Stomach (tissue), 4 donors: ENCODE measurements around the gene HP.

ENCODE experiments used
- EP300 ChIP-seq: sonication (generic); formaldehyde crosslinking; IDR thresholded peaks from one replicate; pipeline ENCODE4 v1.6.1; 2017; ENCODE audit warnings: antibody characterized with exemption
- POLR2A ChIP-seq, 4 donors: fragments of 450-650 bp; IDR thresholded peaks; one replicate each; pipeline ENCODE4 v1.6.1; 2016; ENCODE audit warnings: antibody characterized with exemption in 4 of 4, control low read depth in 2 of 4, mild to moderate bottlenecking in 1 of 4, moderate library complexity in 1 of 4
- TF ChIP-seq, protein P1 (sequence below), 7 experiments: fragments of 450-650 bp in 4 of 7; fragments of 200-600 bp in 3 of 7; sonication (generic) in 3 of 7; IDR thresholded peaks; one replicate each; pipeline ENCODE4 v1.5.1; 2016 to 2019; ENCODE audit warnings: antibody characterized with exemption in 7 of 7, control low read depth in 2 of 7, mild to moderate bottlenecking in 1 of 7

DNA sequence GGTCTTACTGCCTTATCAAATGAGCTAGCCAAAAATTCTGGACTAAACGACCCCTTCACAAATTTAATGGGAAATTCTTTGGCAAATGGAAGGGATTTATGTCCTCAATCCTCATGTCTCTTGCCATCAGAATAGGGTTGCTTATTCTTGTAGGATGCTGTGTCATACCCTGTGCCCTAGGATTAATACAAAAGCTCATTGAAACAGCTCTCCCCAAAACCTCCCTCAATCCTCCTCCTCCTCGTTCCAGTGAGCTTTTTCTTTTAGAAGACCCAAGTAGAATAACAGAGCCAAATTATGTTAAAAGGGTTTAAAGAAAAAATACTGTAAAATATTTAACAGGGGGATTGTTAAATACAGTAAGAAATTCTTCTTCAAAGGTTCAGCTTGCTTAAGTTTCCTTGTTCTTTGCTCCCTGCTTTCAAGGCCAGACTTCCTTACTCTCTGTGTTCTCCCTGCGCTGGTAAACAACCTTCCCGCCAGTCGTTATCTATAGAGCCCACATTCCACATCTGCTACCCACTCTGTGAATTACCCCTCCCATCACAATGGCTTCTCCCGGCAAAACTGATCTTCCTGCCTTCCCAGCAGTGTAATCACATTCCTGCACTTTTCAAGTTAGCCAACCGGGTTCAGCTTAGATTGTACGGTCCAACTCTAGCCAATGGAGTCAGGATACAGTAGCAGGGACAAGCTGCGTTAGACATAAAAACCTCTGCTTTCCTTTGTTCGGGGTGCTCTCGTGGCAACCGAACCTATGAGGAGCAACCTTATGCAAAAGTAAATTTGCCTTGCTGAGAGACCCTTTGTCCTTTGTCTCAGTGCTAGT is 18.4 kb downstream of the HP start:
- TF ChIP-seq POLR2A (IDR thresholded peaks at IDR 0.05) (no peak), EP300 (no peak)
- TF ChIP-seq, protein P1, sequence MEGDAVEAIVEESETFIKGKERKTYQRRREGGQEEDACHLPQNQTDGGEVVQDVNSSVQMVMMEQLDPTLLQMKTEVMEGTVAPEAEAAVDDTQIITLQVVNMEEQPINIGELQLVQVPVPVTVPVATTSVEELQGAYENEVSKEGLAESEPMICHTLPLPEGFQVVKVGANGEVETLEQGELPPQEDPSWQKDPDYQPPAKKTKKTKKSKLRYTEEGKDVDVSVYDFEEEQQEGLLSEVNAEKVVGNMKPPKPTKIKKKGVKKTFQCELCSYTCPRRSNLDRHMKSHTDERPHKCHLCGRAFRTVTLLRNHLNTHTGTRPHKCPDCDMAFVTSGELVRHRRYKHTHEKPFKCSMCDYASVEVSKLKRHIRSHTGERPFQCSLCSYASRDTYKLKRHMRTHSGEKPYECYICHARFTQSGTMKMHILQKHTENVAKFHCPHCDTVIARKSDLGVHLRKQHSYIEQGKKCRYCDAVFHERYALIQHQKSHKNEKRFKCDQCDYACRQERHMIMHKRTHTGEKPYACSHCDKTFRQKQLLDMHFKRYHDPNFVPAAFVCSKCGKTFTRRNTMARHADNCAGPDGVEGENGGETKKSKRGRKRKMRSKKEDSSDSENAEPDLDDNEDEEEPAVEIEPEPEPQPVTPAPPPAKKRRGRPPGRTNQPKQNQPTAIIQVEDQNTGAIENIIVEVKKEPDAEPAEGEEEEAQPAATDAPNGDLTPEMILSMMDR (IDR thresholded peaks at IDR 0.05) = no peak
